GM10248 (cell line): ENCODE results near the gene RPS6KB2.
"Not testable (repeated sequence)": the region's sequence is repeated elsewhere in the genome, so short reads cannot be mapped to it uniquely, and the experiment has no call there.

ENCODE experiments used
- CTCF ChIA-PET: fragments of 300-600 bp; sonication (Branson Sonifier 250); formaldehyde crosslinking; extraction: SDS; loops from one replicate; lab custom pipeline; 2021; ENCODE audit warnings: antibody characterized with exemption; lab: Yijun Ruan, JAX
- POLR2A ChIA-PET: fragments of 350-650 bp; sonication (Branson Sonifier 250); formaldehyde crosslinking; extraction: SDS; loops from one replicate; lab custom pipeline; 2020; ENCODE audit warnings: antibody characterized with exemption; lab: Yijun Ruan, JAX
- DNase-seq: peaks from one replicate; pipeline ENCODE4 v3.0.0; 2012; ENCODE audit errors: extremely low spot score
- TF ChIP-seq, protein P1 (sequence below): IDR thresholded peaks from 2 replicates; pipeline ENCODE4 v1.5.1; 2012; ENCODE audit warnings: mild to moderate bottlenecking, low read depth; ENCODE audit errors: extremely low read depth, missing control alignments, control extremely low read depth

The RPS6KB2 gene

DNA sequence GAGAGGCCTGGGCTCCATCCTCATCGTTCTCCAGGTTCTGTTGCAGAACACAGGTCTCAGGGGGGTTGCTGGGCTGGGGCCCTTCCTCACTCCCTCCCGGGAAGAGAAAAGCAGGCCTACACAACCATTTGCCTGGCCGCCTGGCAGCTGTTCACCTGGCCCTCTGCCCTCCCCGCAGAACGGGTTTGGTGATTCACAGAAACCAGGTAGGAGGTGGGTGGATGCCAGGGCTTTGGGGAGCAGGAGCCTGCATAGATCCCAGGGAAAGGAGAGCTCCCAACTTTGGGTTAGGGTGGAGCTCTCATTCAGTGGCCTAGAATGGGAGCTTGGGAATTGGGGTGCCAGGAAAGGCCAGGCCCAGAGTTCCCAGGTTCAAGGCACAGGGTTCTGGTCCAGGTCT, 39.8 kb downstream of the RPS6KB2 start:
- CTCF ChIA-PET = interaction anchor here (0.8 to 3.6 kb wide), 16 partner anchors 10 to 117 kb away, joined by 3 to 22 read pairs (median 4); partner anchors contain the start of genes AIP, PITPNM1, PPP1CA and RAD9A
- TF ChIP-seq, protein P1, sequence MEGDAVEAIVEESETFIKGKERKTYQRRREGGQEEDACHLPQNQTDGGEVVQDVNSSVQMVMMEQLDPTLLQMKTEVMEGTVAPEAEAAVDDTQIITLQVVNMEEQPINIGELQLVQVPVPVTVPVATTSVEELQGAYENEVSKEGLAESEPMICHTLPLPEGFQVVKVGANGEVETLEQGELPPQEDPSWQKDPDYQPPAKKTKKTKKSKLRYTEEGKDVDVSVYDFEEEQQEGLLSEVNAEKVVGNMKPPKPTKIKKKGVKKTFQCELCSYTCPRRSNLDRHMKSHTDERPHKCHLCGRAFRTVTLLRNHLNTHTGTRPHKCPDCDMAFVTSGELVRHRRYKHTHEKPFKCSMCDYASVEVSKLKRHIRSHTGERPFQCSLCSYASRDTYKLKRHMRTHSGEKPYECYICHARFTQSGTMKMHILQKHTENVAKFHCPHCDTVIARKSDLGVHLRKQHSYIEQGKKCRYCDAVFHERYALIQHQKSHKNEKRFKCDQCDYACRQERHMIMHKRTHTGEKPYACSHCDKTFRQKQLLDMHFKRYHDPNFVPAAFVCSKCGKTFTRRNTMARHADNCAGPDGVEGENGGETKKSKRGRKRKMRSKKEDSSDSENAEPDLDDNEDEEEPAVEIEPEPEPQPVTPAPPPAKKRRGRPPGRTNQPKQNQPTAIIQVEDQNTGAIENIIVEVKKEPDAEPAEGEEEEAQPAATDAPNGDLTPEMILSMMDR = no peak
- POLR2A ChIA-PET = interaction anchor here (0.6 to 1.6 kb wide), 6 partner anchors 9 to 350 kb away, joined by 3 to 5 read pairs (median 3); partner anchors contain the start of gene AIP
- DNase-seq = no peak

- no peak for DNase-seq
- POLR2A ChIA-PET = interaction anchor here (0.5 to 1.6 kb wide), 7 partner anchors 10 to 349 kb away, joined by 3 to 5 read pairs (median 3); partner anchors contain the start of genes AIP and CORO1B
- TF ChIP-seq, protein P1 = no peak
- CTCF ChIA-PET = interaction anchor here (0.6 to 3.6 kb wide), 18 partner anchors 8 to 117 kb away, joined by 3 to 22 read pairs (median 4); partner anchors contain the start of genes AIP, PITPNM1, PPP1CA and RAD9A
These were observed 40.1 kb downstream of the RPS6KB2 start for GRCh38 chr11:67468456-67468758.

DNA sequence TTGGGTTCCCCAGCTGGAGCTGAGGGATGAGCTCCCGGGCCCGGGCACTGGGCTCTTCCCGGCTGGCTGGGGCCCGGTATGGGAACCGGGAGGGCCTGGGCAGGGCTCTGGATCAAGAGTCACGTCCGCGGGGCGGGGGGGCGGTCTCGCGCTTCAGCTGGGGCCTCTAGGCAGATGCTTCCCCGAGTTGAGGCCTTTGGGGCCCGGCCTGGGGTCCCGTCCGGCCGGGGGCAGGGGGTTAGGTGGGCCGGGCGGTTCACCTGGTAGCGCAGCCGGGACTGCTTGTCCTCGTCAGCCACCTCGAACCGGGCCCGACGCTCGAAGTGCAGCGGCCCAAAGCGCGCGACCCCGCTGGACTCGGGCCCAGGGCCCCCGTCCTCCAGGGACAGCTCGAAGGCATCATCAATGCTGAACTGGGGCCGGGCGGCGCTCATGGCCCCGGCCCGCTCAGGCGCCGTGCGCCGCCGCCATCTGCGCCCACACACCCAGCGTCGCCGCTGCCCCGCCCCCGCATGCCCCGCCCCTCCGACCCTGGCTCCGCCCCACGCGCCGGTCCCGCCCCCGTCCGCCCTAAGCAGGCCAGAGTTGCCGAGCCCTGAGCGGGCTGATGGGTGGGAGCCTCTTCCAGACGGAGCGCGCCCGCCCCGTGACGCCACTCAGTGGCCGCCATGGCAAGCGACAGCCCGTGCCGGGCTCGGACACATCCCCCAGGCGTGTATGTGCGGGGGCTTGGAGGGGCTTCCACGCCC, 40.6 kb downstream of the RPS6KB2 start, which contains the start of gene TMEM134:
Gene TMEM134, minus strand, starts transcription at position 493 of the 749 bp plus-strand sequence. Its CDS starts 59 bp downstream, at position 434.
- peak; percentile 96 for DNase-seq
- POLR2A ChIA-PET = interaction anchor here (0.5 to 1.6 kb wide), 5 partner anchors 10 to 26 kb away, joined by 3 to 5 read pairs (median 3); partner anchors contain the start of genes AIP and CORO1B
- TF ChIP-seq, protein P1 = peak; percentile 76
- CTCF ChIA-PET = interaction anchor here (0.6 to 3.6 kb wide), 21 partner anchors 9 to 118 kb away, joined by 3 to 22 read pairs (median 3); partner anchors contain the start of genes AIP, PITPNM1, PPP1CA and RAD9A

DNA sequence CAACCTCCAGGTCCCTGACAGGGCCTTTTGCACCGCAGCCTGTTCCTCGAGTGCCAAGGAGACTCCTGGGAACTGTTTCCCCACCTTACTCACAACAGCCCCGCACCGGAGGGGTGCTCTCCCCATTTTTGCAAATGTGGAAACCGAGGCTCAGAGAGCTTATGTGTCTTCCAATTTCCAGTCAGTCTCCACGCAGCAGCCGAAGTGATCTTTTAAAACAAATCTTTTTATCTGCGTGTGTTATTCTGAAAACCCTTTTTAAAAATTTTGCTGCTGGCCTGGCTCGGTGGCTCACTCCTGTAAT, 41.2 kb downstream of the RPS6KB2 start:
- no peak for DNase-seq
- CTCF ChIA-PET = interaction anchor here (0.6 to 3.6 kb wide), 7 partner anchors 9 to 68 kb away, joined by 3 to 22 read pairs (median 4); partner anchors contain the start of genes AIP and PPP1CA
- POLR2A ChIA-PET = interaction anchor here (1.6 kb wide), 1 partner anchor 18 kb away, joined by 3 read pairs; no protein-coding TSS in a partner anchor
- TF ChIP-seq, protein P1 = no peak

- CTCF ChIA-PET = interaction anchor here (0.6 to 3.6 kb wide), 6 partner anchors 9 to 119 kb away, joined by 3 to 22 read pairs (median 4); partner anchors contain the start of genes AIP, PITPNM1 and PPP1CA
- no peak for DNase-seq
- TF ChIP-seq, protein P1 = no peak
- POLR2A ChIA-PET = interaction anchor here (0.5 kb wide), 1 partner anchor 17 kb away, joined by 3 read pairs; no protein-coding TSS in a partner anchor
These were observed 42.2 kb downstream of the RPS6KB2 start for GRCh38 chr11:67470337-67471002.

DNA sequence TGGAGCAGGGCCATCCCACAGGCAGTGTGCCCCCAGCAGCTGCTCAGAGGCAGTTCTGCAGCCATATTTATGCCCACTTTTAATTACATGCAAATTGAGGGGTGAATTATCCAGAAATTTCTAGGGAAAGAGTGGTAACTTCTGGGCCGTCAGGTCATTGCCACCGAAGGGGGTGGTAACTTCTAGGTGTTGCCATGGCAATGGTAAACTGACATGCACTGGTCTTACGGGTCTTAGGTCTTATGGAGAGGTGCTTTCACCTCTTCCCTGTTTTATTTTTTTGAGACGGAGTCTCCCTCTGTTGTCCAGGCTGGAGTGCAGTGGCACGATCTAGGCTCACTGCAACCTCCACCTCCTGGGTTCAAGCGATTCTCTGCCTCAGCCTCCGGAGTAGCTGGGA, 44.6 kb downstream of the RPS6KB2 start:
- ChIA-PET CTCF (interaction anchor here (1.0 to 1.3 kb wide), 2 partner anchors 10 to 71 kb away, joined by 3 read pairs; partner anchors contain the start of genes AIP and PPP1CA), POLR2A (no interaction called here)
- TF ChIP-seq, protein P1 = no peak
- DNase-seq = no peak

GRCh38 chr11:67476692-67477091, 48.4 kb downstream of the RPS6KB2 start:
- CTCF ChIA-PET, DNase-seq: not testable (repeated sequence)
- POLR2A ChIA-PET = interaction anchor here (1.3 kb wide), 1 partner anchor 75 kb away, joined by 4 read pairs; the partner anchor contains the start of gene PPP1CA

DNA sequence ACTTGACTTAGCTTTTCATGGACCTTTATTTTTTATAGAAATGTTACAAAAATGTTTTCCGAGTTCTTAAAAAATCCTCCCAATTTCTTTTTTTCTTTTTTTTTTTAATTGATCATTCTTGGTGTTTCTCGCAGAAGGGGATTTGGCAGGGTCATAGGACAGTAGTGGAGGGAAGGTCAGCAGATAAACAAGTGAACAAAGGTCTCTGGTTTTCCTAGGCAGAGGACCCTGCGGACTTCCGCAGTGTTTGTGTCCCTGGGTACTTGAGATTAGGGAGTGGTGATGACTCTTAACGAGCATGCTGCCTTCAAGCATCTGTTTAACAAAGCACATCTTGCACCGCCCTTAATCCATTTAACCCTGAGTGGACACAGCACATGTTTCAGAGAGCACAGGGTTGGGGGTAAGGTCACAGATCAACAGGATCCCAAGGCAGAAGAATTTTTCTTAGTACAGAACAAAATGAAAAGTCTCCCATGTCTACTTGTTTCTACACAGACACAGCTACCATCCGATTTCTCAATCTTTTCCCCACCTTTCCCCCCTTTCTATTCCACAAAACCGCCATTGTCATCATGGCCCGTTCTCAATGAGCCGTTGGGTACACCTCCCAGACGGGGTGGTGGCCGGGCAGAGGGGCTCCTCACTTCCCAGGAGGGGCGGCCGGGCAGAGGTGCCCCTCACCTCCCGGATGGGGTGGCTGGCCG, 49.2 kb downstream of the RPS6KB2 start:
- POLR2A ChIA-PET, DNase-seq: not testable (repeated sequence)
- CTCF ChIA-PET = interaction anchor here (1.2 kb wide), 1 partner anchor 126 kb away, joined by 5 read pairs; no protein-coding TSS in a partner anchor
